ENCODE data around the gene KRTAP13-1.

Gene KRTAP13-1

GRCh38 chr21:30444204-30444603, 48.4 kb downstream of the KRTAP13-1 start:
- no peak for DNase-seq (ENCODE audit: extremely low read depth, low read depth)
- TF ChIP-seq, protein P1, sequence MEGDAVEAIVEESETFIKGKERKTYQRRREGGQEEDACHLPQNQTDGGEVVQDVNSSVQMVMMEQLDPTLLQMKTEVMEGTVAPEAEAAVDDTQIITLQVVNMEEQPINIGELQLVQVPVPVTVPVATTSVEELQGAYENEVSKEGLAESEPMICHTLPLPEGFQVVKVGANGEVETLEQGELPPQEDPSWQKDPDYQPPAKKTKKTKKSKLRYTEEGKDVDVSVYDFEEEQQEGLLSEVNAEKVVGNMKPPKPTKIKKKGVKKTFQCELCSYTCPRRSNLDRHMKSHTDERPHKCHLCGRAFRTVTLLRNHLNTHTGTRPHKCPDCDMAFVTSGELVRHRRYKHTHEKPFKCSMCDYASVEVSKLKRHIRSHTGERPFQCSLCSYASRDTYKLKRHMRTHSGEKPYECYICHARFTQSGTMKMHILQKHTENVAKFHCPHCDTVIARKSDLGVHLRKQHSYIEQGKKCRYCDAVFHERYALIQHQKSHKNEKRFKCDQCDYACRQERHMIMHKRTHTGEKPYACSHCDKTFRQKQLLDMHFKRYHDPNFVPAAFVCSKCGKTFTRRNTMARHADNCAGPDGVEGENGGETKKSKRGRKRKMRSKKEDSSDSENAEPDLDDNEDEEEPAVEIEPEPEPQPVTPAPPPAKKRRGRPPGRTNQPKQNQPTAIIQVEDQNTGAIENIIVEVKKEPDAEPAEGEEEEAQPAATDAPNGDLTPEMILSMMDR (IDR thresholded peaks at IDR 0.05; ENCODE audit: low read depth, low read length, missing control alignments): no peak
- H3K4me3 ChIP-seq (replicated peaks; ENCODE audit: low read depth, low read length): no peak overlapping the region
